Measurements from ENCODE around the gene GPN2. TPM values are rescaled to one million over a fixed set of nuclear protein-coding genes. Genes with fewer than 3 reads are reported as not detected.

Gene GPN2
- polyA plus RNA-seq, result 10 to 100 TPM in 1 of 3 donors, 1 to 10 TPM in 2; 6.5 to 15.6 (median 8.3) TPM

DNA sequence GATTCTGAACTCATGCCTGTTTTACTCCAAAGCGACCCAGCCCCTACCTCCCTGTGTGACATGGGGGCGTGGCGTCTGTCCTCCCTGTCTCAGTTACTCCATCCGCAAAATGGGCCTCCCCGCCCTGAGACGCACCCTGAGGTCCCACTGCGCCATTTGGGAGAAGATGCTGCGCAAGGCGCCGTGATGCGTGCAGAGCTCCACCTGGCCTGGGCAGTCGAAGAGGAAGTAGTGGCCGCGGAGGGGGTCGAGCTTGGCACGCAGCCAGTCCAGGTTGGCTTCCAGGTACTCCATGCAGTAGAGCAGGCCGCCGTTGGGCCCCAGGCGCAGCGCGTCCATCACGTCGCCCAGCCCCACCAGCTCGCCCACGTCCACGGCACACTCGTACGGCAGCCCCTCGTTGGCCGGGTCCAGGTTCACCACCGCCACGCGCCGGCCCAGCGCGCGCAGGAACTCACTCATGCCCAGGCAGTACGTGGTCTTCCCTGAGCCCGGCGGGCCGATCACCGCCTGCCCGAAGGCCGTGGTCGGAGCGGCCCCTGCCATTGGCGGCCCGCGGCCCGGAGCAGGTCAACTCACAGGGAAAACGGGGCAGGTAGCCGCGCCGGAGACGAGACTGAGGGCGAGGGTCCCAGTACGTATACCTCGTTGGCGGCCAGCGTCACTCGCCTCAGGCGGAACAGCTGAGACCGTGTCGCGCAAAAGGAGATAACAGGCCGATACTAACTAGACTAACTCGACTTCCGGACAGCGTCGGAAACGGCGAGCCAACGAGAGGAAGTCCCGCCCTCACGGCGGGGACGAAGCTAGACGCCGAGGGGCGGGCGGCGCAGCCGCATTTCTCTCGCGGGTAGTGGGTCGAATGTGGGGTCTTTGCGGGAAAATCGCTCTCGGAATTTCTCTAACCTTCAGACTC, at the start of gene GPN2:
TSS of gene GPN2 (minus strand) at position 733 of the 916 bp plus-strand sequence. CDS start at position 546, 187 bp downstream.
- 1% methylated on average over 78 to 89 of the region's 89 CpGs for WGBS, 3 donors
- H3K27ac ChIP-seq (ENCODE audit: low read depth, low read length), result peak within 1 kb of the TSS; percentile 88

DNA sequence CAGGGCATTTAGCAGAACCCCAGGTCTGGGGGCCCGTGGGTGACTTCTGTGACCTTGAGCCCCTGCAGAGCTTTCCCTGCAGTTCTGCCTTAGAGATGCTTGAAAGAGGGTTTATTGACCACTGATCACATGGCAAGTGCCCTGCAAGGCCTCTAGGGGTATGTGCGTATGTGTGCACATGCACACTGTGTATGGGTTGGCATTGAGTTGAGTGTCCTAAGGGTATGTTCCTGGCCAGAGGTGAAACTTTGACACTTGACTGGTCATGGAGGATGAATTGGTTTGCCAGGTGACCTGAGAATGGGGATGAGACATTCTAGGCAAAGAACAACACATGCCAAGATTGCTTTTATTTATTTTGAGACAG, 48.6 kb upstream of the GPN2 start:
- 67 to 90% (median 90%) methylated on average over 2 of the region's 2 CpGs for WGBS, 3 donors
- no peak overlapping the region for H3K27ac ChIP-seq (ENCODE audit: low read depth, low read length)

- WGBS, 3 donors, result 64 to 91% (median 88%) methylated on average over 4 of the region's 4 CpGs
- H3K27ac ChIP-seq (ENCODE audit: low read depth, low read length), result no peak overlapping the region
These were observed 48.0 kb upstream of the GPN2 start for GRCh38 chr1:26938004-26938658.

GRCh38 chr1:26936823-26937222, 46.7 kb upstream of the GPN2 start:
- no peak overlapping the region for H3K27ac ChIP-seq (ENCODE audit: low read depth, low read length)
- 69 to 90% (median 87%) methylated on average over 6 of the region's 6 CpGs for WGBS, 3 donors

DNA sequence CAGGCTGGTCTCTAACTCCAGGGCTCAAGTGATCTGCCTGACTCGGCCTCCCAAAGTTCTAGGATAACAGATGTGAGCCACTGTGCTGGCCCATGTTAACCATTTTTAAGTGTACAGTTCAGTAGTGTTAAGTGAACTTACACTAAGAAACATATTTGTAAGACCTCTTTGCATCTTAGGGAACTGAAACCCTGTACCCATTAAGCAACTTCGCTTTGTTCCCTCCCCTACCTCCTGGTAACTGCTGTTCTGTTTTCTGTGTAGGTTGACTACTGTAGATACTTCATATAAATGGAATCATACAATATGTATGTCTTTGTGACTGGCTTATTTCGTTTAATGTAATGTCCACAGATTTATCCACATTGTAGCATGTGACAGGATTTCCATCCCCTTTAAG, 42.4 kb upstream of the GPN2 start:
- WGBS, 3 donors, result 81 to 88% (median 82%) methylated on average over 3 of the region's 3 CpGs
- H3K27ac ChIP-seq (ENCODE audit: low read depth, low read length), result no peak overlapping the region

GRCh38 chr1:26923711-26924110, 33.6 kb upstream of the GPN2 start:
- WGBS, 3 donors, result 90 to 95% (median 94%) methylated on average over 3 of the region's 3 CpGs
- H3K27ac ChIP-seq (ENCODE audit: low read depth, low read length), result no peak overlapping the region

DNA sequence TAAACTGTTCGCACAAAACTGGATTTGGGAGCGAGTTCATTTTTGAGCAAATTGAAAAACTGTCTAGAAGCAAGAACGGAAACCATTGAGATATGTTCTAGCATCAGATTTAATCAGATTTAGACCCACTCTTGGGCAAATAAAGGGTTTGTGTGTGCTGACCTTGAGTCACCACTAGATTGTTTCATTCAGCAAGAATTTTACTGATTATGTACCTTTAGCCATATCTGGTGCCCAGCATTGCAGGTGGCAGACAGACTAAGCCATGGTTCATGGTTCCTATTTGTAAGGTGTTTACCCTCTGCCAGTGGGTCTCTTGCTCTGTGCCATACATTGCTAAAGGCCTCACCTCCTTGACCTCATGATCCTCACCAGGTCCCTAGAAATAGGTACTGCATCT, 32.8 kb upstream of the GPN2 start:
- 36 to 94% (median 87%) methylated on average over 3 of the region's 3 CpGs for WGBS, 3 donors
- no peak overlapping the region for H3K27ac ChIP-seq (ENCODE audit: low read depth, low read length)

GRCh38 chr1:26922431-26922729, 32.3 kb upstream of the GPN2 start:
- no peak overlapping the region for H3K27ac ChIP-seq (ENCODE audit: low read depth, low read length)
- whole genome bisulfite sequencing, 3 donors, result 9 to 39% (median 38%) methylated on average over 6 of the region's 6 CpGs

- WGBS, 3 donors, result 0 to 1% (median 1%) methylated on average over 77 to 83 of the region's 83 CpGs
- no peak within 1 kb of the TSS for H3K27ac ChIP-seq (ENCODE audit: low read depth, low read length)
These were observed 31.7 kb upstream of the GPN2 start, which contains the start of gene NUDC for GRCh38 chr1:26921540-26922430. TSS of gene NUDC (plus strand) at chr1:26921743. CDS start at chr1:26921849, 106 bp downstream.

GRCh38 chr1:26921126-26921539, 31.1 kb upstream of the GPN2 start:
- no peak overlapping the region for H3K27ac ChIP-seq (ENCODE audit: low read depth, low read length)
- 12 to 17% (median 15%) methylated on average over 7 of the region's 7 CpGs for WGBS, 3 donors

- no peak overlapping the region for H3K27ac ChIP-seq (ENCODE audit: low read depth, low read length)
- WGBS, 3 donors, result 25 to 74% (median 67%) methylated on average over 5 of the region's 5 CpGs
These were observed 25.2 kb upstream of the GPN2 start for GRCh38 chr1:26915204-26915842.

DNA sequence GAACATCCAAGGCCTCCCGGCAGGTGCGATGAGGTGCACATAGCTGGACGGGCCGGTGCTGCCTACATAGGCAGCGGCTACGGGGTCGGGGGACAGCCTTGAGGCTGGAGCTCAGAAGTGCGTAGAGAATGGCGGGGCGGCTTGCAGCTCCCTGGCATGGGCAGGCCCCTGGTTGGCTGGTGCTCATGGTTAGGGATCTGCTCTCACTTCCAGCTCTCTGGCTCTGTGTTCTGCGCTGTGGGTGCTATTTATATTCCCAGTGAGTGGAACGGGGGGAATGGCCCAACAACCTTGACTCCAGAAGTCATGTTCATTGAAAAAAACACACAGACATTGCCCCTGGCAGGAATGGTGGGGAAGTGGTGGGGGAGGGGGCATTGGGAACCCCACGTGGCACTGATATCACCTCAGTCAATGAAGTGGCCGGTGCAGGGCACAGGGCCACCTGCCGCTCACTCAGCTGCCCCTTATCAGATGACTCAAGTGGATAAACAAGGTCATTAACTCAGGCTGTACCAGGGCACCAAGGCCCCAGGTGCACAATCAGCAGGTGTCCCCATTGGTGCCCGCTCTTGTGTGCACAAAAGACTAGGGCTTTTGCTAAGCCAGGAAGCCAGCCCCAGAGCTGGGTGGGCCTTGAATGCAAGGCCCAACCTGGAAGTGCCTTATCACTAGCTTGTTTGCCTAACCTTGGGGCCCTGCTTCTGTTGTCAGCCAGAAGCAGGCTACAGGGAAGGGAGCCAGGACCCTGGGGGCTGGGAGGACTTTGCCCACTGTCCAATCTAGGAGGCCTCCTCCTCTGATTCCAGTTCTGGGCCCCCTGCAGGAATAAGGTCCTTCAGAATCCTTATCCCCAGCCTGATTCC, 23.9 kb upstream of the GPN2 start, which contains the start of gene NR0B2:
TSS of gene NR0B2 (minus strand) at position 222 of the 866 bp plus-strand sequence. CDS start at position 187, 35 bp downstream.
- no peak within 1 kb of the TSS for H3K27ac ChIP-seq (ENCODE audit: low read depth, low read length)
- 27 to 87% (median 82%) methylated on average over 16 of the region's 16 CpGs for WGBS, 3 donors

DNA sequence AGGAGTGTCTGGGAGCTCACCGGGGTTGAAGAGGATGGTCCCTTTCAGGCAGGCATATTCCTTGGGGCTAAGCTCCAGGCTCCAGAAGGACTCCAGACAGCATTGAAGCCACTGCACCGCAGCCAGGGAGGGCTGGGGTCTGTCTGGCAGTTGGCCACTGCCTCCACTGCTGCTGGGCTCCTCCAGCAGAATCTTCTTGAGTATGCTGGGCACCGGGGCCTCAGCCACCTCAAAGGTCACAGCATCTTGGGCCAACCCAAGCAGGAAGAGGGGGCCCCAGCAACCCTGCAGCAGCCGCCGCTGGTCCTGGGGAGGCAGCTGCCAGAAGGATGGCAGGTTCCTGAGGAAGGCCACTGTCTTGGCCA, 23.3 kb upstream of the GPN2 start:
- 13 to 74% (median 67%) methylated on average over 5 of the region's 5 CpGs for WGBS, 3 donors
- no peak overlapping the region for H3K27ac ChIP-seq (ENCODE audit: low read depth, low read length)

DNA sequence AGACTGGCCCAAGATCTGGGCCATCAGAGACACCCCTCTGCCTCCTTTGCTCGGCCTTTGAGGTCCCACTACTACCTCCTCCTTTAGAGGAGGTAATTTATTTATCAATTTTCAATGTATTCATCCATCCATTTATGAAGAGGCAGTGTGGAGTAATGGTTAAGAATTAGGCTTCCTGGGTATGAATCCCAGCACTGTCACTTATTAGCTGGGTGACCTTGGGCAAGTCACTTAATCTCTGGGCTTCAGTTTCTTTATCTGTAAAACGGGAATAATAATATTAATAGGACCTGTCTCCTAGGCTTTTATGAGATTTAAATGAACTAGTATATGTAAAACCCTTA, 22.0 kb upstream of the GPN2 start:
- WGBS, 3 donors, result 43 to 65% (median 45%) methylated on average over 2 of the region's 2 CpGs
- H3K27ac ChIP-seq (ENCODE audit: low read depth, low read length), result no peak overlapping the region

DNA sequence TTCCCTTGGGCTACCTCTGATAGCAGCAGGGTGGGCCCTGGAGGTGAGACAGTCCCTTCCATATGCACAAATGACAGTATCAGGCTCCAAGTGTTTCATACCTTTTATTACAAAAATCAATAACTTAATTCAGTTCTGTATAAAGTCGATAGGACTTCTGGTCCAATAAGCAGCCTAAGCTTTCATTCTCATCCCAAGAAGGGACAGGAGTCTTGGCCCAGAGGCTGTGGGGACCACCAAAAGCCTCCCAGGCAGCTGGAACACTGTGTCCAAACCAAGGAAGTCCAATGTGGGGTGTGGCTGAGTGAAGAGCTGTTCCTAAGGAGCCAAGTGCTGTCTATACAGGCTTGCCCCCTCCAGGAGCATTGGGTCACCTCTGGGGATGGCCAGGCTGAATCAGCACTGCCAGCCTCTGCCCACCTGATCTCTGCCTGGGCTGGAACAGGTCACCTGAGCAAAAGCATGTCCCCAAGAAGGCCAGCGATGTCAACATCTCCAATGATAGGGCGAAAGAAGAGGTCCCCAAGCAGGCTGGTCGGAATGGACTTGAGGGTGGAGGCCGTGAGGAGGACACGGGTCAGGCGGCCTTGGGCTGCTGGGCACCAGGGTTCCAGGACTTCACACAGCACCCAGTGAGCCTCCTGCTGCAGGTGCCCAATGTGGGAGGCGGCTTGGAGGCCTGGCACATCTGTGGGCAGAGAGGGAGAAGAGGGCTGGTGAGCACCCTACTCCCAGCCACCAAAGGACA, 21.5 kb upstream of the GPN2 start:
- 39 to 92% (median 81%) methylated on average over 8 of the region's 8 CpGs for WGBS, 3 donors
- H3K27ac ChIP-seq (ENCODE audit: low read depth, low read length), result no peak overlapping the region

GRCh38 chr1:26910343-26911160, 20.5 kb upstream of the GPN2 start:
- 47 to 78% (median 68%) methylated on average over 4 of the region's 4 CpGs for WGBS, 3 donors
- no peak overlapping the region for H3K27ac ChIP-seq (ENCODE audit: low read depth, low read length)

All from adipose tissue (tissue), 3 donors.